ENCODE data around the gene FMO3.

The FMO3 gene

GRCh38 chr1:171090604-171091003, at the start of gene FMO3:
FMO3 (plus strand) TSS chr1:171090905; CDS start chr1:171092659, 1,754 bp downstream.
- DNase-seq = no peak

- no peak for DNase-seq
Measured at GRCh38 chr1:171048014-171048413, 42.7 kb upstream of the FMO3 start.

- no peak for DNase-seq
Measured at GRCh38 chr1:171052977-171053376, 37.7 kb upstream of the FMO3 start.

GRCh38 chr1:171055966-171056643, 34.6 kb upstream of the FMO3 start:
- DNase-seq = no peak

GRCh38 chr1:171061425-171062143, 29.1 kb upstream of the FMO3 start:
- DNase-seq = no peak

DNA sequence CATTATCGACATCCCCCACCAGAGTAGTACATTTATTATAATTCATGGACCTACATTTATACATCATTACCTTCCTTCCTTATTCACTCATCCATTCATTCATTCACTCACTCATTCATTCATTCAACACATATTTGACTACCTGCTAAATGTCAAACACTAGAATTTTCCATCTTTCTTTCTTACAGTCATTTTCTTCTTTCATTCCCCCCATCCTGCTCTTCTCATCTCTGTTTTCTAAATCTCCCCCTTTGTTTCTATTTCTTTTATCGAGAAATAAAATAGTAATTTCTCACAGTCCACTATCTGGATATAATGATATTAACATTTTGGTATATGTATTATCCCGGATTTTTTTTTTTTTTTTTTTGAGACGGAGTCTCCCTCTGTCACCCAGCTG, 27.8 kb upstream of the FMO3 start:
- DNase-seq = no peak

GRCh38 chr1:171075041-171075440, 15.7 kb upstream of the FMO3 start:
- DNase-seq = no peak

- no peak for DNase-seq
Measured at GRCh38 chr1:171081314-171081753, 9.4 kb upstream of the FMO3 start.

DNA sequence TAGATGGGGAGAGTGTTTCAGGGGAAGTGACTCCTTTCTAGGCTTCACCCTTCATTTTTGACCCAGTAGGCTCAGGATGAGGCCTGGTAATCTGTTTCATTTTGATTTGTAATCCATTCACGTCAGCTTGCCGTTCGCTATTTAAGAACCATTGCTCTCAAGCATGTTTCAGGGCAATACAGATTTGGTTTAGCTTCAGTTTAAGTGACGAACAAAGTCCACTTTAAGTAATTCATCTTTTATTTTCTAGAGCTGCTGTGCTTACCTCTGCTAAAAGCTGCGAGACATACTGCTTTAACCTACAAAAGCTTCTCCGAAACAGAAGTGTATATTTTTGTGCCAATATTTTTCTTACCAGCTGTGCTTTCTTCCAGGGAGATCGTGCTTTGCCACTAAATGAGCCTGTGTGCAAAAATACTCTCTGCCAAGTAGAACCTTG, 8.9 kb upstream of the FMO3 start:
- DNase-seq = no peak

DNA sequence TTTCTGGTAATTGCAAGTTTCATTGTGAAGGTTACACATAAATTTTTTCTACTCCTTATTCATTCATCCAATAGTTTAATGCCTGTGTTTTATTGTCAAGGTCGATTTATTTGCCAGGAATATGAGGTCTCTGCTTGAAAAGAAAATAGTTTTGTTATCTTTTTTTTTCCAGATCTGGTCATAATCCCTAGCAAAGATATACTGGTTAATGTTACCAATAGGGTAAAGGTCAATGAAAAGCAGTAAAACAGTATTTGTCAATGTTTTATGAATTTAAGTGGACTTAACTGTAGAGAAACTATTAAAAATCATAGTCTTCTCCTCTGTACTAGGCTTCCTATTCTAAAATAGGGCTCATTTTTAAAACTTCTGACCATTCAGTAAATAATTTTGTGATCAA, 8.1 kb upstream of the FMO3 start:
- no peak for DNase-seq

DNA sequence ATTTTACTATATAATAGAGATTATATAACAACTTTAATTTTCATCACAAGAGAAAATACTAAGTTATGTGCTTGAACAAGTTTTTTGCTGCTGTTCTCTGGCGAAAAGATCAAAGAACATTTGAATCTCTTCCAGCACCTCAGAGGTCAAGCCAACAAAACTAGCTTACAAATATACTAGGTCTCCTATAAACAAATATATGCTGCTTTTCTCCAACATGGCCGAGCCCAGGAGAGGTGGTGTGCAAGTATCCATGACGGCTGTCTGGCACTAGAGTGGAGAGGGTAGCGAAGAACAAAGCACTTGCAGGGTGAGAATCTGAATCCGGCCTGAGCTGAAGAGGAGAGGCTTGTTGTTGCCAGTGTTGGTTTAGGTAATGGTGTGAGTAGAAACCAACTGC, 7.5 kb upstream of the FMO3 start:
- DNase-seq = no peak

GRCh38 chr1:171084091-171084490, 6.6 kb upstream of the FMO3 start:
- DNase-seq = no peak

DNA sequence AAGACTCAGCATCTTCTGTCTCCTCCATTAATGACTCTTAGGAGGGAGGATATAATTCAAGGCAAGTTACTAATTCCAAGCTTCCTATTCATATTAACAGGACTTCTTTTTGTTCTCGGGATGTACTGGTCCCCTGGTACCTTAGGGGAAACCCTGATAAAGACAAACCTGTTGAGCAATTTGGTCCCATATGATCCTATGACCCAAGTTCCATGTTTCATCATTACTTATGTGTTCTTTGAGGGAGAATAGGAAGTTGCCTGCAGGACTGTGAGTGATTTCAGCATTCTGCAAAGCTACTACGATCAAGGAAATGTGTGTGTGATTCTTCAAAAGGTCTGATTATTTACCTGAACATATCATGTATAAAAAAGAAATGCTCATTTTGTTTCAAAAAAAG, 5.8 kb upstream of the FMO3 start:
- no peak for DNase-seq

- no peak for DNase-seq
Measured at GRCh38 chr1:171087896-171088295, 2.8 kb upstream of the FMO3 start.

DNA sequence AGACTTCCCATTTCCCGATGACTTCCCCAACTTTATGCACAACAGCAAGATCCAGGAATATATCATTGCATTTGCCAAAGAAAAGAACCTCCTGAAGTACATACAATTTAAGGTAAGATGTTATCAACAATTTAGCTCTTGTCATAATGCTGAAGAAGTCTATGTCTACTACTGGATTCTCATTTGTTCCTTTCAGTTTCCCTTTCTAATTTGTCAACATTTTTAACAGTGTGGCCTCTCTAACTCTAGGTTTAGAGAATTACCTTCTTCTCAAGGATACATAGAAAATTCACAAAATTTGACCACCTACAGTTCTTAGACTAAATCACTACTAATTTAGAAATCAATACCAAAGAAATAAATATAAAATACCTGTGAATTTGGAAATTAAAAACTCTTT, 13.2 kb downstream of the FMO3 start:
- no peak for DNase-seq

DNA sequence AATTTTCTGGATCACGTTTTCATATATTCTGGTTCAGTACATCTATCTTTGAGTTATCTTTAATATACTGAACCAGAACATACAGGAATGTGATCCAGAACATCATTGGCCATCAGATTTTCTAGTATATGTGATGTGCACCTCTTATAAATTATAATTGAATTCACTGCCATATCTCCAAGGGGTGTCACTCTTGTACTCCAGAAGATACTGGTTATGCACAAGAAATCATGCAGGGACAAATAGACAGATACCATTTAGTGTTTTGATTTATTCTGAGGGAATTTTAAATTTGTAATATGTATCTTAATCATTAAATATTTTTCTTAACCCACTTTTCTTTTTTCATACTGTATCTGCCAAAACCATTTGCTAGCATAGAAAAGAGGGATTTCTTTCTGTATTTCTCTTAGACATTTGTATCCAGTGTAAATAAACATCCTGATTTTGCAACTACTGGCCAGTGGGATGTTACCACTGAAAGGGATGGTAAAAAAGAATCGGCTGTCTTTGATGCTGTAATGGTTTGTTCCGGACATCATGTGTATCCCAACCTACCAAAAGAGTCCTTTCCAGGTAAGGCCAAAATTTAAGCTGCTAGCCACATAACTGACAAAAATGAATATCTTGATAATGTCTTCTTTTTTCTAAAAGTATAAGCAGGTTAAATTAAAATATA, 16.7 kb downstream of the FMO3 start:
- no peak for DNase-seq

DNA sequence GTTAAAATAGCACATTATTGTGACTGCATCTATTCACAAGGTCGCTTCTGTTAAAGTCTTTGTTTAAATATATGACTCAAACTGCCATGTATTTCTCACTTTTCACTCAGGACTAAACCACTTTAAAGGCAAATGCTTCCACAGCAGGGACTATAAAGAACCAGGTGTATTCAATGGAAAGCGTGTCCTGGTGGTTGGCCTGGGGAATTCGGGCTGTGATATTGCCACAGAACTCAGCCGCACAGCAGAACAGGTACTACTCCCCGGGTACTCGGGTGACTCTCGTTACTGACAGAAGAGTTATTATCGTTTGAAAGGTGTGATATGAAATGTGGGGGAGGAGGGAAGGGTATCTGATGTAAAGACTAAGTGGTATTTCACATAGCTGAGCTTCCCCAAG, 17.3 kb downstream of the FMO3 start:
- DNase-seq = no peak

GRCh38 chr1:171109966-171110365, 19.3 kb downstream of the FMO3 start:
- DNase-seq = no peak

- no peak for DNase-seq
Measured at GRCh38 chr1:171110621-171111326, 20.1 kb downstream of the FMO3 start.

DNA sequence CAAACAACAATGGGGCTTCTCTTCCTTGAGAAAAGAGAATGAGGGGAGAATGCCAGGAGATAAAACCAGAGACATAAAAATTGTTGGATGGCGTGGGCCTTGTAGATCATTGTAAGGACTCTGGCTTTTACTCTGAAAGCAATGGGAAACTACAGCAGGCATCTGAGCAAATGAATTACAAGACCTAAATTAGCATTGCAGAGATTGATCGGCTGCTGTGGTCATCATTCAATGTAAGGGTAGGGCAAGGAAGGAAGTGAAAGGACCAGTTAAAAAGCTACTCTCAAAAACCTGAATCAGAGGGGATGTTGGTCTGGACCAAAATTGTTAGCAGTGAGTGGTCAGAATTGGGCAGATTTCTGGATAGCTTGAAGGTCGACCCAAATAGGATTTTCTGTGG, 21.4 kb downstream of the FMO3 start:
- no peak for DNase-seq

DNA sequence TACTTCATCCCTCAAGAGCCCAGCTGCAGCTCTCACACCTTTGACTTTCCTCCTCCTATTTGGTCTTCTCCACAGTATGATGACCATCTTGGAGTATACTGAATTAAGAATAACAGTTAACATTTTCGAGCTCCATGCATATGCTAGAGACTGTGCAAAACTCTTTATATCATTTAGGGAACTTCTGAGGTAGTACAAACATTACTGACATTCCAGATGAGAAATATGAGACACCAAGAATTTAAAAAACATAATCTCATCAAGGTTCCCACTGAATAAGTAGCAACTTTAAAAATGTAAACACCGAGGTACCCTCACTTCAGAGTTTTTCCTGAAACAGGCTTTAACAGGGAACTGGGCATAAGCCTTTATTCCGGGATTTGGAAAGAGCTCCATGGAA, 22.7 kb downstream of the FMO3 start:
- DNase-seq = no peak

DNA sequence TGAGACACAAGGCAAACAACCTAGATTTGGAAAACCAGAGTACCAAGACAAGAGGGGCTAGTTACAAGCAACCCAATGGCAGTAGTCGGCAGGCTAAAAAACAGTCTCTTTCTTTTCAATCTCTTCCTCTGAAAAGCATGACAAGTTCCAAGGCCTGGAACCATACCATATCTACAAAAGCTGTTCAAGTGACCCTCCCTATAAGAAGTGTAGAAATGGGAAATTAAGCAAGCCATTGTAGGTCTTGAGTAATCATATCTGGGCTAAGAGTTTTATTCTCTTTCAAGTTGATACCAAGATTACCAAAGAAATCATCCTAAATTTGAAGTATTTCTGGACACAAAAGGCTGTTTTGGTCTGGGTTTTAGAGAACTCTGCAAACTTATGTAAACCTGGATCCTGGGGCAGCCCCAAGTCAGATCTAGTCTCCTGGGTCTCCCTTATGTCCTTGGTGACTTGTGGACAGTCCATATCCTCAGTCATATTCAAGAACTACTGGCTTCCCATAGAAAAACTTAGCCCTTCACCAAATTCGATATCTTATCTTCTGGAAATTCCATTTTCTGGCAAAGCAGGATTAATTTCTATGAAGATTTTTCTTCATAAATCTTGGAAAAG, 24.7 kb downstream of the FMO3 start:
- DNase-seq = no peak

DNA sequence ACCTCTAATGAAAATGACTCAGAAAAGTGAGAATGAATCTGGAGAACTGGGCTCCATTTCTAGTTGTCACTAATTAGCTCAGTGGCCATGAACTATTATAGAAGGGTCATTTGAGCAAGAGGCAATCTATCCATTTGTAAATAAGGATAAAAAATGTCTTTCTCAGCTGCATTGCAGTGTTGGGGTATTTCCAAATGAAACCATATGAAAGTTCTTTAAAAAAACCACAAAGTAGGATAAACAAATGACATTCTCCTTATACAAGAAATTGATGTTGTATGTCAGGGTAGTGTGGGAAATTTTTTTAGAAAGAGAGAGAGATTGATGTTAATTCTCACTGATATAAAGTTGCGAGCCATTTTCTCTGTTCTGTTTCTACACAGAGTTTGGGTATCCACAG, 26.0 kb downstream of the FMO3 start:
- no peak for DNase-seq
